ENCODE data around the gene NDUFB11.

NDUFB11 gene

DNA sequence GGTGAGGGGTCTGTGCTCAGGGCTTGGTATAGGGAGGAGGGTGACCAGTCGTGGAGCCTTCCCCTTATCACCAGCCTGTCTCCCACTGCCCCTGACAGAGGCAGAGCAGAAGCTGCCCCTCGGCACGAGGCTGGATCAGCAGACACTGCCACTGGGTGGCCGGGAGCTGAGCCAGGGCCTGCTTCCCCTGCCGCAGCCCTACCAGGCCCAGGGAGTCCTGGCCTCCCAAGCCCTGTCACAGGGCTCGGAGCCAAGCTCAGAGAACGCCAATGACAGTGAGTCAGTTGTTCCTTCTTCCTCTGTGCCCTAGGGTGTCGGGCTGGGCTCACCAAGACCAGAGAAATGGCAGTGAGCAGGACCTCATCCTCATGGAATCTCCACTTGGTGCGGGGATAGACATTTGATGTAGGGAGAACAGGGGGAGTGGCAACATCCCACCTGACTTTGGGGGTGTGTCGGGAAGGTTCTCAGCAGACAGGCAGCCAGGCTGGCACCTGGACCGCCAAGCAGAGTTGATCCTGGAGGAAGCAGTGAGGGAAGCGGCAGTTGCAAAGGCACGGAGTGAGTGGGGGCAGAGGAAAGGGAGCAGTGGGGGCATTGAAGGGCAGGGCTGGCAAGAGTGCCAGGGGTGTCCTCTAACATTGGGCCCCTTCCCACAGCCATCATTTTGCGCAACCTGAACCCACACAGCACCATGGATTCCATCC is 34.9 kb upstream of the NDUFB11 start:
- peak; percentile 36 for ATAC-seq
- no peak for TF ChIP-seq ZFP30 (CRISPR knock-in tag; IDR thresholded peaks at IDR 0.05)
- no peak for TF ChIP-seq ZNF8 (CRISPR knock-in tag; IDR thresholded peaks at IDR 0.05)
- TF ChIP-seq PPARA (CRISPR knock-in tag; IDR thresholded peaks at IDR 0.05; ENCODE audit: borderline replicate concordance) = no peak
- TF ChIP-seq CSRNP3 (CRISPR knock-in tag; IDR thresholded peaks at IDR 0.05) = no peak
- no peak for TF ChIP-seq ZFP3 (CRISPR knock-in tag; IDR thresholded peaks at IDR 0.05)
- no peak for TF ChIP-seq TCF4 (CRISPR knock-in tag; IDR thresholded peaks at IDR 0.05; ENCODE audit: borderline replicate concordance)
- no peak for TF ChIP-seq ARNTL (CRISPR knock-in tag; IDR thresholded peaks at IDR 0.05; ENCODE audit: borderline replicate concordance, low read depth)
- TF ChIP-seq ZNF565 (CRISPR knock-in tag; conservative IDR thresholded peaks at IDR 0.05; ENCODE audit: low read depth) = no peak
- TF ChIP-seq BACH2 (CRISPR knock-in tag; IDR thresholded peaks at IDR 0.05; ENCODE audit: borderline replicate concordance) = no peak

GRCh38 chrX:47178337-47178736 is 33.8 kb upstream of the NDUFB11 start:
- no peak for ATAC-seq
- no peak for TF ChIP-seq TCF4 (CRISPR knock-in tag; IDR thresholded peaks at IDR 0.05; ENCODE audit: borderline replicate concordance)

DNA sequence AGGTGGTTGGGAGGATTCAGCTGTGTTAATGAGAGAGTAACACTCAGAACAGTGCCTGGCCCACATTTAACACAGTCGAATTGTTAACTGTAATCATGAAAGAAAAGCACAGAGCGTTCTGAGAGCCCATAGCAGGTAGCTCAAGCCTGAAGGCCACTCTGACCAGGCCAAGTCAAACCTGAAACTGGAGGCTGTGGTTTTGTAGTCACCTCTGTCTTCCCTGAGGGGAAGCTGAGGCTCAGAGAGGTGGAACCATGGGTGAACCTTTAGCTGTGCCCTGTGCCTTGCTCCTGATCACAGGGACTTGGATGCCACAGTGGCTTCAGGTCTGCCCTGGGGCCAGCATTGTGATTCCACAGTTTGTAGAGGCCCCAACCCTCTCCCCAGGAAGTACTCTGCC is 32.6 kb upstream of the NDUFB11 start:
- TF ChIP-seq ZNF565 (CRISPR knock-in tag; conservative IDR thresholded peaks at IDR 0.05; ENCODE audit: low read depth) = no peak
- no peak for TF ChIP-seq ARNTL (CRISPR knock-in tag; IDR thresholded peaks at IDR 0.05; ENCODE audit: borderline replicate concordance, low read depth)
- no peak for TF ChIP-seq RARB (CRISPR knock-in tag; IDR thresholded peaks at IDR 0.05)
- no peak for TF ChIP-seq OSR1 (CRISPR knock-in tag; IDR thresholded peaks at IDR 0.05)
- TF ChIP-seq POU6F1 (CRISPR knock-in tag; IDR thresholded peaks at IDR 0.05; ENCODE audit: borderline replicate concordance, low read depth) = no peak
- no peak for TF ChIP-seq BACH2 (CRISPR knock-in tag; IDR thresholded peaks at IDR 0.05; ENCODE audit: borderline replicate concordance)
- no peak for TF ChIP-seq TOX (CRISPR knock-in tag; IDR thresholded peaks at IDR 0.05; ENCODE audit: borderline replicate concordance)
- no peak for TF ChIP-seq SNAI2 (CRISPR knock-in tag; IDR thresholded peaks at IDR 0.05)
- TF ChIP-seq CSDC2 (CRISPR knock-in tag; IDR thresholded peaks at IDR 0.05) = no peak
- no peak for TF ChIP-seq ZFP30 (CRISPR knock-in tag; IDR thresholded peaks at IDR 0.05)
- no peak for TF ChIP-seq PATZ1 (CRISPR knock-in tag; IDR thresholded peaks at IDR 0.05; ENCODE audit: borderline replicate concordance)
- TF ChIP-seq ISL1 (CRISPR knock-in tag; IDR thresholded peaks at IDR 0.05) = no peak
- TF ChIP-seq, protein P1, sequence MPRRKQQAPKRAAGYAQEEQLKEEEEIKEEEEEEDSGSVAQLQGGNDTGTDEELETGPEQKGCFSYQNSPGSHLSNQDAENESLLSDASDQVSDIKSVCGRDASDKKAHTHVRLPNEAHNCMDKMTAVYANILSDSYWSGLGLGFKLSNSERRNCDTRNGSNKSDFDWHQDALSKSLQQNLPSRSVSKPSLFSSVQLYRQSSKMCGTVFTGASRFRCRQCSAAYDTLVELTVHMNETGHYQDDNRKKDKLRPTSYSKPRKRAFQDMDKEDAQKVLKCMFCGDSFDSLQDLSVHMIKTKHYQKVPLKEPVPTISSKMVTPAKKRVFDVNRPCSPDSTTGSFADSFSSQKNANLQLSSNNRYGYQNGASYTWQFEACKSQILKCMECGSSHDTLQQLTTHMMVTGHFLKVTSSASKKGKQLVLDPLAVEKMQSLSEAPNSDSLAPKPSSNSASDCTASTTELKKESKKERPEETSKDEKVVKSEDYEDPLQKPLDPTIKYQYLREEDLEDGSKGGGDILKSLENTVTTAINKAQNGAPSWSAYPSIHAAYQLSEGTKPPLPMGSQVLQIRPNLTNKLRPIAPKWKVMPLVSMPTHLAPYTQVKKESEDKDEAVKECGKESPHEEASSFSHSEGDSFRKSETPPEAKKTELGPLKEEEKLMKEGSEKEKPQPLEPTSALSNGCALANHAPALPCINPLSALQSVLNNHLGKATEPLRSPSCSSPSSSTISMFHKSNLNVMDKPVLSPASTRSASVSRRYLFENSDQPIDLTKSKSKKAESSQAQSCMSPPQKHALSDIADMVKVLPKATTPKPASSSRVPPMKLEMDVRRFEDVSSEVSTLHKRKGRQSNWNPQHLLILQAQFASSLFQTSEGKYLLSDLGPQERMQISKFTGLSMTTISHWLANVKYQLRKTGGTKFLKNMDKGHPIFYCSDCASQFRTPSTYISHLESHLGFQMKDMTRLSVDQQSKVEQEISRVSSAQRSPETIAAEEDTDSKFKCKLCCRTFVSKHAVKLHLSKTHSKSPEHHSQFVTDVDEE (CRISPR knock-in tag; IDR thresholded peaks at IDR 0.05) = no peak
- TF ChIP-seq PPARA (CRISPR knock-in tag; IDR thresholded peaks at IDR 0.05; ENCODE audit: borderline replicate concordance) = no peak
- TF ChIP-seq CSRNP3 (CRISPR knock-in tag; IDR thresholded peaks at IDR 0.05) = no peak
- TF ChIP-seq, protein P2, sequence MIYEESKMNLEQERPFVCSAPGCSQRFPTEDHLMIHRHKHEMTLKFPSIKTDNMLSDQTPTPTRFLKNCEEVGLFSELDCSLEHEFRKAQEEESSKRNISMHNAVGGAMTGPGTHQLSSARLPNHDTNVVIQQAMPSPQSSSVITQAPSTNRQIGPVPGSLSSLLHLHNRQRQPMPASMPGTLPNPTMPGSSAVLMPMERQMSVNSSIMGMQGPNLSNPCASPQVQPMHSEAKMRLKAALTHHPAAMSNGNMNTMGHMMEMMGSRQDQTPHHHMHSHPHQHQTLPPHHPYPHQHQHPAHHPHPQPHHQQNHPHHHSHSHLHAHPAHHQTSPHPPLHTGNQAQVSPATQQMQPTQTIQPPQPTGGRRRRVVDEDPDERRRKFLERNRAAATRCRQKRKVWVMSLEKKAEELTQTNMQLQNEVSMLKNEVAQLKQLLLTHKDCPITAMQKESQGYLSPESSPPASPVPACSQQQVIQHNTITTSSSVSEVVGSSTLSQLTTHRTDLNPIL (CRISPR knock-in tag; IDR thresholded peaks at IDR 0.05; ENCODE audit: low read depth) = no peak
- no peak for ATAC-seq

Measured in SK-N-SH treated with all-trans-retinoic acid at 6 μM for 48 hours (cell line).